GM23338 (cell line): ENCODE data around the gene CDCA4. TPM values are rescaled to one million over a fixed set of nuclear protein-coding genes. Genes with fewer than 3 reads are reported as not detected.

Experiments
- ATAC-seq: fragments of 200-7000 bp; cut with Tn5 transposase; 3 replicates; pipeline ENCODE4 v1.9.1; 2020
- DNase-seq: peaks from one replicate; pipeline ENCODE4 v3.0.0-alpha.2; 2015; ENCODE audit warnings: low spot score
- H2AFZ ChIP-seq: fragments of 200-600 bp; sonication (generic); 2 replicates; pipeline ENCODE4 v1.8.0; 2016; ENCODE audit warnings: antibody characterized with exemption, mild to moderate bottlenecking, moderate library complexity
- H3F3A ChIP-seq: fragments of 200-600 bp; sonication (generic); replicated peaks from 2 replicates; pipeline ENCODE4 v1.8.0; 2017; ENCODE audit warnings: antibody characterized with exemption, mixed run types, low read depth
- H3K27ac ChIP-seq: fragments of 200-600 bp; sonication (generic); 2 replicates; pipeline ENCODE4 v1.6.1; 2016; ENCODE audit warnings: low read depth
- H3K27me3 ChIP-seq: fragments of 200-600 bp; sonication (generic); 2 replicates; pipeline ENCODE4 v1.8.0; 2016; ENCODE audit warnings: mild to moderate bottlenecking, mixed run types, moderate library complexity; ENCODE audit not compliant: insufficient read depth
- H3K36me3 ChIP-seq: fragments of 200-600 bp; sonication (generic); 2 replicates; pipeline ENCODE4 v1.8.0; 2016; ENCODE audit warnings: mild to moderate bottlenecking; ENCODE audit not compliant: insufficient read depth
- H3K4me1 ChIP-seq: fragments of 200-600 bp; sonication (generic); 2 replicates; pipeline ENCODE4 v1.8.0; 2016; ENCODE audit warnings: mild to moderate bottlenecking, moderate library complexity; ENCODE audit not compliant: insufficient read depth
- H3K4me2 ChIP-seq: fragments of 200-600 bp; sonication (generic); 2 replicates; pipeline ENCODE4 v1.7.1; 2017; ENCODE audit warnings: mixed run types
- H3K4me3 ChIP-seq: fragments of 200-600 bp; sonication (generic); 2 replicates; pipeline ENCODE4 v1.6.1; 2016; ENCODE audit warnings: mixed run types
- H3K79me2 ChIP-seq: fragments of 200-600 bp; sonication (generic); replicated peaks from 2 replicates; pipeline ENCODE4 v1.8.0; 2017; ENCODE audit warnings: mild to moderate bottlenecking; ENCODE audit not compliant: insufficient read depth
- H3K9me2 ChIP-seq: fragments of 200-600 bp; sonication (generic); 2 replicates; pipeline ENCODE4 v1.8.0; 2017; ENCODE audit not compliant: insufficient read depth
- H4K20me1 ChIP-seq: fragments of 200-600 bp; sonication (generic); replicated peaks from 2 replicates; pipeline ENCODE4 v1.8.0; 2017; ENCODE audit warnings: mild to moderate bottlenecking; ENCODE audit not compliant: insufficient read depth
- H3K27ac Mint-ChIP-seq: 2 replicates; pipeline ENCODE4 v1.8.0; 2020; ENCODE audit warnings: inconsistent platforms, mild to moderate bottlenecking, moderate library complexity, mixed read lengths
- H3K27me3 Mint-ChIP-seq: 3 replicates; pipeline ENCODE4 v1.8.0; 2022; ENCODE audit warnings: low read depth, mild to moderate bottlenecking, moderate library complexity, mixed read lengths, inconsistent platforms; ENCODE audit not compliant: insufficient read depth, poor library complexity
- H3K36me3 Mint-ChIP-seq: 3 replicates; pipeline ENCODE4 v1.8.0; 2021; ENCODE audit warnings: low read depth, mild to moderate bottlenecking, inconsistent platforms, moderate library complexity, mixed read lengths
- H3K4me1 Mint-ChIP-seq: 3 replicates; pipeline ENCODE4 v1.8.0; 2020; ENCODE audit warnings: mild to moderate bottlenecking, inconsistent platforms, mixed read lengths
- H3K4me3 Mint-ChIP-seq: 3 replicates; pipeline ENCODE4 v1.8.0; 2021; ENCODE audit warnings: moderate library complexity, mild to moderate bottlenecking, inconsistent platforms, mixed read lengths
- H3K9me3 Mint-ChIP-seq: 3 replicates; pipeline ENCODE4 v1.8.0; 2020; ENCODE audit warnings: moderate library complexity, mild to moderate bottlenecking, inconsistent platforms, mixed read lengths
- CTCF ChIP-seq, 2 experiments: fragments of 200-600 bp in 1 of 2; sonication (generic) in 1 of 2; conservative IDR thresholded peaks; 2 replicates each; pipeline versions ENCODE4 v1.5.1 to v1.6.1; 2016 to 2017; ENCODE audit warnings: antibody characterized with exemption in 2 of 2, low read depth in 2 of 2, mild to moderate bottlenecking in 2 of 2, moderate library complexity in 1 of 2
- EZH2 ChIP-seq: fragments of 200-600 bp; sonication (generic); IDR thresholded peaks from one replicate; pipeline ENCODE4 v1.8.0; 2017; ENCODE audit warnings: antibody characterized with exemption, mild to moderate bottlenecking, low read depth; ENCODE audit not compliant: unreplicated experiment
- EZH2phosphoT487 ChIP-seq: fragments of 200-600 bp; sonication (generic); IDR thresholded peaks from one replicate; pipeline ENCODE4 v1.8.1; 2018; ENCODE audit warnings: antibody characterized with exemption; ENCODE audit not compliant: unreplicated experiment
- NANOG ChIP-seq: IDR thresholded peaks from 2 replicates; pipeline ENCODE4 v1.6.1; 2016; ENCODE audit warnings: antibody characterized with exemption, borderline replicate concordance
- polyA plus RNA-seq: library from polyadenylated mRNA; unstranded; fragments of >200 nt; fragmentation: Nextera tagmentation; extraction: Ambion mirVana; gene quantifications from 2 replicates; pipeline ENCODE4 v1.2.1, GENCODE V29; 2016
- total RNA-seq: library from RNA; depleted of rRNA; stranded (reverse); fragments of >200 nt; shearing (Covaris generic); gene quantifications from 2 replicates; pipeline ENCODE4 v1.2.3, GENCODE V29; 2014
- TF ChIP-seq, protein P1 (sequence below): fragments of 250-450 bp; sonication (Bioruptor Pico); IDR thresholded peaks from 2 replicates; pipeline ENCODE4 v1.5.0; 2020; ENCODE audit warnings: mild to moderate bottlenecking, moderate library complexity

Gene CDCA4
- total and polyA plus RNA-seq, 2 experiments from 2014 or later, result 32.6 to 70.7 TPM

DNA sequence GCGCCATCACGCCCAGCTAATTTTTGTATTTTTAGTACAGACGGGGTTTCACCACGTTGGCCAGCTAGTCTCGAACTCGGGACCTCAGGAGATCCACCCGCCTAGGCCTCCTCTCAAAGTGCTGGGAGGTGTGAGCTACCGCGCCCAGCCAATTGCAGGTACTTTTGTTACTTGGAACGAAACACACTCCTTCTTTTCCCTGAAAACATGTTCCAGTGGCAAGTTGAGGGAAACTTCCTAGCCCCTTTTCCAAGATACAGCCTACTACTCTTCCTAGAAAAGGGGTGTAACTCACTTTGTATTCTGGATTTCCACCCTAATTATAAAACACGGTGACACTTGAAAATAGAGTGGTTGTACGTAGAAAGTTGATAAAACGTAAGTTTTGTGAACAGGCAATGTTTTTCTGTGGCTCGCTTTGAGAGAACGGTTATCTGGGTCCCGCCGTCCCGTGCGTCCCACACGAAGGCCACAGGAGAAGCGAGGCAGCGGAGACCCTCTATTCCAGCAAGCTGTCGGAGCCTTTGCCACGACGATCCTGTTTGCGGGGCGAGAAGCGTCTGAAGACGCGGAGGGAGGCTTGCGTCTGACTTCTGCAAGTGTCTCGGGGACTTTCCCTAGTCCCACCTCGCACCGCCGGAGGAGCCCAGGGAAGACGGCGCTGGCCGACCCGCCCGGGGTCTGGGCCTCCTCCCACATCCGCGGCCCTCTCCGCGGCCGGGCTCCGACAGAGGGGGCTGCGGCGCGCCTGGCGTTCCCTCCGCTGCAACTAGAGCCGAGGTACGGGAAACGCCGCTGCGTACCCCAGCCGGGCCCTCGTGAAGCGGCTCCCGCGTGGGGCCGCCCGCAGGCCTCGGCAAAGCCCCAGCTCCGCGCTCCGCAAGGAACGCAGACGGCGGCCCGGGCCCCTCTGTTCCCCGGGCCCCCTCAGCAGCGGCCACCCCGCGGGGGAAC is 745 bp downstream of the CDCA4 start (continued):
- TF ChIP-seq, protein P1, sequence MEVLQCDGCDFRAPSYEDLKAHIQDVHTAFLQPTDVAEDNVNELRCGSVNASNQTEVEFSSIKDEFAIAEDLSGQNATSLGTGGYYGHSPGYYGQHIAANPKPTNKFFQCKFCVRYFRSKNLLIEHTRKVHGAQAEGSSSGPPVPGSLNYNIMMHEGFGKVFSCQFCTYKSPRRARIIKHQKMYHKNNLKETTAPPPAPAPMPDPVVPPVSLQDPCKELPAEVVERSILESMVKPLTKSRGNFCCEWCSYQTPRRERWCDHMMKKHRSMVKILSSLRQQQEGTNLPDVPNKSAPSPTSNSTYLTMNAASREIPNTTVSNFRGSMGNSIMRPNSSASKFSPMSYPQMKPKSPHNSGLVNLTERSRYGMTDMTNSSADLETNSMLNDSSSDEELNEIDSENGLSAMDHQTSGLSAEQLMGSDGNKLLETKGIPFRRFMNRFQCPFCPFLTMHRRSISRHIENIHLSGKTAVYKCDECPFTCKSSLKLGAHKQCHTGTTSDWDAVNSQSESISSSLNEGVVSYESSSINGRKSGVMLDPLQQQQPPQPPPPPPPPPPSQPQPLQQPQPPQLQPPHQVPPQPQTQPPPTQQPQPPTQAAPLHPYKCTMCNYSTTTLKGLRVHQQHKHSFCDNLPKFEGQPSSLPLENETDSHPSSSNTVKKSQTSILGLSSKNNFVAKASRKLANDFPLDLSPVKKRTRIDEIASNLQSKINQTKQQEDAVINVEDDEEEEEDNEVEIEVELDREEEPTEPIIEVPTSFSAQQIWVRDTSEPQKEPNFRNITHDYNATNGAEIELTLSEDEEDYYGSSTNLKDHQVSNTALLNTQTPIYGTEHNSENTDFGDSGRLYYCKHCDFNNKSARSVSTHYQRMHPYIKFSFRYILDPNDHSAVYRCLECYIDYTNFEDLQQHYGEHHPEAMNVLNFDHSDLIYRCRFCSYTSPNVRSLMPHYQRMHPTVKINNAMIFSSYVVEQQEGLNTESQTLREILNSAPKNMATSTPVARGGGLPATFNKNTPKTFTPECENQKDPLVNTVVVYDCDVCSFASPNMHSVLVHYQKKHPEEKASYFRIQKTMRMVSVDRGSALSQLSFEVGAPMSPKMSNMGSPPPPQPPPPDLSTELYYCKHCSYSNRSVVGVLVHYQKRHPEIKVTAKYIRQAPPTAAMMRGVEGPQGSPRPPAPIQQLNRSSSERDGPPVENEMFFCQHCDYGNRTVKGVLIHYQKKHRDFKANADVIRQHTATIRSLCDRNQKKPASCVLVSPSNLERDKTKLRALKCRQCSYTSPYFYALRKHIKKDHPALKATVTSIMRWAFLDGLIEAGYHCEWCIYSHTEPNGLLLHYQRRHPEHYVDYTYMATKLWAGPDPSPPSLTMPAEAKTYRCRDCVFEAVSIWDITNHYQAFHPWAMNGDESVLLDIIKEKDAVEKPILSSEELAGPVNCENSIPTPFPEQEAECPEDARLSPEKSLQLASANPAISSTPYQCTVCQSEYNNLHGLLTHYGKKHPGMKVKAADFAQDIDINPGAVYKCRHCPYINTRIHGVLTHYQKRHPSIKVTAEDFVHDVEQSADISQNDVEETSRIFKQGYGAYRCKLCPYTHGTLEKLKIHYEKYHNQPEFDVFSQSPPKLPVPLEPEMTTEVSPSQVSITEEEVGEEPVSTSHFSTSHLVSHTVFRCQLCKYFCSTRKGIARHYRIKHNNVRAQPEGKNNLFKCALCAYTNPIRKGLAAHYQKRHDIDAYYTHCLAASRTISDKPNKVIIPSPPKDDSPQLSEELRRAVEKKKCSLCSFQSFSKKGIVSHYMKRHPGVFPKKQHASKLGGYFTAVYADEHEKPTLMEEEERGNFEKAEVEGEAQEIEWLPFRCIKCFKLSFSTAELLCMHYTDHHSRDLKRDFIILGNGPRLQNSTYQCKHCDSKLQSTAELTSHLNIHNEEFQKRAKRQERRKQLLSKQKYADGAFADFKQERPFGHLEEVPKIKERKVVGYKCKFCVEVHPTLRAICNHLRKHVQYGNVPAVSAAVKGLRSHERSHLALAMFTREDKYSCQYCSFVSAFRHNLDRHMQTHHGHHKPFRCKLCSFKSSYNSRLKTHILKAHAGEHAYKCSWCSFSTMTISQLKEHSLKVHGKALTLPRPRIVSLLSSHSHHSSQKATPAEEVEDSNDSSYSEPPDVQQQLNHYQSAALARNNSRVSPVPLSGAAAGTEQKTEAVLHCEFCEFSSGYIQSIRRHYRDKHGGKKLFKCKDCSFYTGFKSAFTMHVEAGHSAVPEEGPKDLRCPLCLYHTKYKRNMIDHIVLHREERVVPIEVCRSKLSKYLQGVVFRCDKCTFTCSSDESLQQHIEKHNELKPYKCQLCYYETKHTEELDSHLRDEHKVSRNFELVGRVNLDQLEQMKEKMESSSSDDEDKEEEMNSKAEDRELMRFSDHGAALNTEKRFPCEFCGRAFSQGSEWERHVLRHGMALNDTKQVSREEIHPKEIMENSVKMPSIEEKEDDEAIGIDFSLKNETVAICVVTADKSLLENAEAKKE, result no peak
- no peak for TF ChIP-seq EZH2

DNA sequence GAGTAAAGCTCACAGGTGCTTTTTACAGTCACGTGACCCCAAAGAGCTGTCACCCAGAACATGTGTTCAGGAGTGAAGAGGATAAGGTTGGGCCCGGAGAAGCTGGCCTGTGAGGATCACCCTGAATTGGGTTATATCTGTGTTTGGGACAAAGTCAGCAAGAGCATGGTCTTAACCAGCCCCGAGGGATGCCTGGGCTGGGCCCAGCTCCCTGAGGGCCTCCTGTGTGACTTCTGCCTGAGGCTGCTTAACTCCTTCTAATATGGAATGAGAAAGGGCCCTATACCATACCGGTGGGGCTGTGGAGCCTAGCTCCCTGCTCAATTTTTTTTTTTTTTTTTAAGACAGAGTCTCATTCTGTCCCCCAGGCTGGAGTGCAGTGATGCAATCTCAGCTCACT is 2.5 kb downstream of the CDCA4 start:
- ATAC-seq (no peak), DNase-seq (no peak)
- Mint-ChIP-seq H3K27ac (no peak overlapping the region), H3K4me1 (peaks cover 73% of the 10 kb centered on the region), H3K9me3 (no peaks in the 10 kb centered on the region), H3K27me3 (peaks cover 25% of the 10 kb centered on the region), H3K36me3 (peaks cover 28% of the 10 kb centered on the region), H3K4me3 (peak overlapping the region; percentile 95; the same call in 2 of the 3 replicates)
- H3K27ac ChIP-seq, result no peak overlapping the region
- peaks cover 66% of the 10 kb centered on the region for H4K20me1 ChIP-seq
- no peak overlapping the region for H2AFZ ChIP-seq
- H3K4me1 ChIP-seq, result peaks cover 43% of the 10 kb centered on the region
- H3K36me3 ChIP-seq, result no peaks in the 10 kb centered on the region
- H3K27me3 ChIP-seq, result no peaks in the 10 kb centered on the region
- H3K9me2 ChIP-seq, result no peaks in the 10 kb centered on the region
- H3F3A ChIP-seq, result peaks cover 5% of the 10 kb centered on the region; the same call in 1 of the 2 replicates
- 0 out of 2 replicates have a peak overlapping the region, but pooled peaks have one; percentile 17 for H3K4me3 ChIP-seq
- H3K4me2 ChIP-seq, result peak overlapping the region; percentile 57; the same call in 1 of the 2 replicates
- peaks cover 87% of the 10 kb centered on the region for H3K79me2 ChIP-seq
- TF ChIP-seq CTCF (conservative IDR thresholded peaks at IDR 0.05; ENCODE audit: low read depth in 2 of 2), result no peak
- TF ChIP-seq, protein P1, result no peak
- no peak for TF ChIP-seq NANOG
- no peak for TF ChIP-seq EZH2
- no peak for TF ChIP-seq EZH2phosphoT487
